Stimulated activated CD4-positive, alpha-beta T cell treated with anti-CD3 and anti-CD28 coated beads, Interleukin-12 subunit alpha, Interleukin-12 subunit beta, amount 100 ng/mL, for 48 hours (primary cell): ENCODE measurements around the gene JMJD6.
"Not testable (repeated sequence)": the region's sequence is repeated elsewhere in the genome, so short reads cannot be mapped to it uniquely, and the experiment has no call there.

Experiments used
- DNase-seq, 3 donors: peaks; one replicate each; pipeline ENCODE4 v3.0.0-alpha.2; 2020; ENCODE audit warnings: low read depth in 2 of 3, low spot score in 1 of 3

Gene JMJD6

GRCh38 chr17:76700270-76700616, 26.2 kb downstream of the JMJD6 start:
- no peak for DNase-seq

DNA sequence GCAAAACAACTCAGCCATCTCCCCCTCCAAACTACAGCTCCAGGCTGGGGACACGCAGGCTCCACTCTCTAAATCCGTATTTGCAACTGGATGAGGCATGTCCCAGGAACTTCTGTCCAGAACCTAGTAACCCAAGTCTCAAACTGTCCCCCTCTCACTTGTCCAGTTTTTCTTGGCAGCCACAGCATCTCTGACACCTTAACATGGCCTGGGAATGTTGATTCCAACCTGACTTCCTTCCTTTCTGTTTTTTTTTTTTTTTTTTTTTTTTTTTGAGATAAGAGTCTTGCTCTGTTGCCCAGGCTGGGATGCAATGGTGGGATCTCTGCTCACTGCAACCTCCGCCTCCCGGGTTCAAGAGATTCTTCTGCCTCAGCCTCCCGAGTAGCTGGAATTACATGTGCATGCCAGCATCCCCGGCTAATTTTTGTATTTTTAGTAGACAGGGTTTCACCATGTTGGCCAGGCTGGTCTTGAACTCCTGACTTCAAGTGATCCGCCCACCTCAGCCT, 27.9 kb downstream of the JMJD6 start:
- not testable (repeated sequence) for DNase-seq

DNA sequence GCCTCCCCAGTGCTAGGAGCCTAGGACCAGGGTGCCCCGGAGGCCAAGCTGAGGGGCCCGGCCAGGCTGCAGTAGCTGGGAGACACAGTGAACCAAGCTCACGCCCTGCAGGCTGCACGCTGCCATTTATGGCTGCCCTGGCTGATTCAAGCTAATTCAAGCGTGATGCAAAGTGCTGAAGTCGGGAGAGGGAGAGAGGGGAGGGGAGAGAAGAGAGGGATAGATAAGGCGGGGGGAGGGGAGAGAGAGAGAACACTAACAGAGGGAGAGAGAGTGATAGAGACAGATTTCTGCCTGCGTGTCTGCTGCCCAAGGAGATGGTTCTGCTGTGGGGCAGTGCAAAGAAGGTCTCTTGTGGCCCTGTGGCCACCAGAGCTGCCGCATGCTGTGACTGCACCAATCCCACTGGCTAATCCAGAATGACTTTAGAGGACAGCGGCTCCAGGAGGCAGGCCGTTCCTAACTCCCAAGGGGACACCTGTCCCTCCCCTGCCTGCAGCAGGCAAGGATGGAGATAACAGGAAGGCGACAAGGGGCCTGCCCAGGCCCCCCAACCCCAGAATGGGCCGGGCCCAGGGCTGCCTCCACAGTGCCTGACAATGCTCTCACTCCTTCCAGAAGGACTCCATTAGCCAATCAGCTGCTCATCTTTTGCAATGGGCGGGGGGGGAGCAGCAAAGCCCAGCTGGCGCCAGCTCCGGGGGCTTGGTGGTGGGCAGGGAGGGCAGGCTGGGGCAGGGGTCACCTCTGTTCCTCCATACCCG, 28.5 kb downstream of the JMJD6 start:
- DNase-seq: no peak

DNA sequence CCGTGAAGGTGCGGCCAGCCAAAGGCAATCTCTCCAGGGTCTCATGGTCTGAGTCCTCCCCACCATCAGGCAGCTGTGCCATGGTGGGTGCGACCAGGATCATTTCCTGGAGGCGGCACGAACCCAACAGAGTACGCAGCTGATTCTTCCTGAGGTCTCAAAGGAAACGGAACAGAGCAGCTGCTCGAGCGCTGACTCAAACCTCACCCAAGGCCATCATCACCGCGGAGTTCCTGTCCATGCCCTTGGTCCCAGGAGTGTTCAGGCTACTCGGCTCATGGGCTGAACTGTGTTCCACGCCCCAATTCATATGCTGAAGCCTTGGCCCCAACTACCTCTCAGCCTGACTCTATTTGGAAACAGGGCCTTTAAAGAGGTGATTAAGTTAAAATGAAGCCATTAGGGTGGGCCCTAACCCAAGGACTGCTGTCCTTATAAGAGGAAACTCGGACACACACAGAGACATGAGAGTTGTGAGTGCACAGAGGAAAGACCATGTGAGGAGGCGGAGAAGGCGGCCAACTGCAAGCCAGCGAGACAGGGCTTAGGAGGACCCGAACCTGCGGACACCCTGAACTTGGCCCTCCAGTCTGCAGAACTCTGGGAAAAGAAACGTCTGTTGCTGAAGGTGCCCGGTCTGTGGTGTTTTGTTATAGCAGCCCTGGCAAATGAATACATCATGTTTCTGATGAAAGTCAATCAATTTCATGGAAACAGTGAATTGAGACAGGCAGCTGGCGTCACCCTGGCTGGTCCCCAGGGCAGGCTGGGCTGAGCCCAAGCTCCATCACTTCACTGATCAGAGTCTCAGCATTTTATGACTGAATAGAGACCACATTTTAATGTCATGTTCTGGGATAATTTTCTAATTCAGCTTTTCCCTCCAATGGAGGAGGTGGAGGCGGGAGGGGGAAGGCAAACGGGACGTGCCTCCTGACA, 29.4 kb downstream of the JMJD6 start:
- no peak for DNase-seq

GRCh38 chr17:76695059-76695831, 31.2 kb downstream of the JMJD6 start:
- no peak for DNase-seq

DNA sequence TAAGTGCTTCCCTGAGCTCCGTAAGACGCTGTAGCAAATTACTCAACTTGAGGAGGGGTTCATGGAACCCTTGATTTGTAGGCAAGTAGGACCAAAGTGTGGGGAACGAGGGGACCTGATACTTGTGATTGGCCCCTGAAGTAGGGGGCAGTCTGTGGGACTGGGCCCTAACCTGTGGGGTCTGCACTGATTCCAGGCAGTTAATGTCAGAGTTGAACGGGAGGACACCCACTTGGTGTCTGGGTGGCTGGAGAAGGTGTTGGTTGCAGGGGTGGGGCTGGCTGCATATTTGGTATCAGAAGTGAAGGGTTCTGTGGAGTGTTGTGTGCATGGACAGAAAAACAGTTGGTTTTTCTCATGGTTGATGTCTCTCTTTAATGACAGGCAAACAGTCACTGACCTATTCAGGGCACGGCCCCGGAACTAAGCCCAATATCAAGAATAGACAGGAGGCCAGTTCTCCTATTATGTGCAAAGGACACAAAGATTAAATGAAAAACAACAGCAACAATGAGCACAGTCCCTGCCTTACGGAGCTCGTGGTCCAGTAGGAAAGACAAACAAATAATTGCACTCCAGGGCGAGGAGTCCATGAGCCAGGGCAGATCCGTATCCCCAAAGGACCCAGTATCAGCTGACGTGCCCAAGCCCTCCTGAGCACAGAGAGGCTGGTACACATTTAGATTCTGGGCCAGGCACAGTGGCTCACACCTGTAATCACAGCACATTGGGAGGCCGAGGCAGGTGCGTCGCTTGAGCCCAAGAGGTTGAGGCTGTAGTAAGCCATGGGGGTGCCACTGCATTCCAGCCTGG, 34.8 kb downstream of the JMJD6 start:
- DNase-seq: no peak

DNA sequence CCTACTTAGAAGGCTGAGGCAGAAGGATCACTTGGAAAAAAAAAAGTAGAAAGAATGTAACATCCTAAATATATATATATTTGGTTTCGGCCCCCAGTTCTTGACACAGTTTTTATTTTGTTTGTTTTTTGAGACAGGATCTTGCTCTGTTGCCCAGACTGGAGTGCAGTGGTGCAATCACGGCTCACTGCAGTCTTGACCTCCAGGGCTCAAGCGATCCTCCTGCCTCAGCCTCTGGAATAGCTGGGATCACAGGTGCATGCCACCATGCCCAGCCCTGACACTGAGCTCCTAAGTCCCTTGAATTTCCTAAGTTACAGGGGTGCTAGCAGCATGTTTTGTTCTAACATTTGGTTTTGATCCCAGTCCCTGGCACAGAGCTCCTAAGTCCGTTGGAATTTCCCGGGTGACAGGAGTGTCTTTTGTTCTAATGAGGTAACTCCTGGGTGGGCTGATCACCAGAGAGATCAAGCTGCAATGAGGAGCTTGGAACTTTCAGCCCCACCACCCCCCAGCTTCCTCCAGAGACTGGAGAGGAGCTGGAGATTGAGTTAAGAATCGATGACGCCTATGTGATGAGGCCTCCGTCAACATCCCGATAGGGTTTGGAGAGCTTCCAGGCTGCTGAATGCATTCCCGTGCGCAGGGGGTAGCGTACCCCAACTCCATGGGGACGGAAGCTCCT, 35.7 kb downstream of the JMJD6 start:
- DNase-seq: no peak

- DNase-seq: no peak
Observed at GRCh38 chr17:76689859-76690258, 36.5 kb downstream of the JMJD6 start.

- DNase-seq: no peak
Observed at GRCh38 chr17:76688165-76688622, 38.2 kb downstream of the JMJD6 start.

DNA sequence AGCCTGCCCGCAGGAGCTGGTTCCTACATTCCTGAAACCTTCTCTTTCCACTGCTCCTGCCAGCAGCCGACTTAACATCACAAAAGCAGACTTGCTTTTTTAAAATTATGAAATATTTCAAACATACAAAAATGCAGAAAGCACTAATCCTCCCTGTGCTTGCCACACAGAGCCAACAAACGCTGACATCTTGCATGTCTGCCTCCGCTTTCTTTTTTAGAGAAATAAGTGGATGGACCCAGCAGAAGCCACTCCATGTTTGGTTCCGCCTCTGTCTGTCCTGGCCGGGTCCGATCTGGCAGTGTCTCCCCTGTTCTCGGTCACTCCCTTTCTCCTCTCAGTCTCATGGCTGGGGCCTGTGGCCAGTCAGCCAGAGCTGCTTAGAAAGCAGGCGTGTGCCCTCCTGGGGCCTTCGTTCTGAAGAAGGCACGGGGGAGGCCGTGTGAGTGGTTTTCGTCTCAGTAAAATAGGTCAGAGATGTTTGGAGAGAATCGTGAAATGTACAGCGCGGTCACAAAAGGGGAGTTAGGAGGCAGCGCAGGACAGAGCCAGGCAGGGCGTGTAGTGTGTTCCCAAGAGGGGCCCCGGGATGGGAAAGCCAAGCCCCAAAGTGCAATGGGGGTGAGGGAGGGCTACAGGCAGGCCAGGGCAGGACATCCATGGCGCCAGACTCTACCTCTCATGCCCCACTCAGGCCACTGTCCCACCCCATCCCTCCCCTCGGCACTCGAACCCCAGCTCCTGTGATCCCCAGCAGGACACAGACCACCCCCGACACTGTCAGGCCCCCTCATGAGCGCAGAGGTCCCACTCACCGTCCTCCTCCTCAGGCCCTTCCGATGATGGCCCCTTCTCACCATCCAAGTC, 38.9 kb downstream of the JMJD6 start:
- DNase-seq: no peak

DNA sequence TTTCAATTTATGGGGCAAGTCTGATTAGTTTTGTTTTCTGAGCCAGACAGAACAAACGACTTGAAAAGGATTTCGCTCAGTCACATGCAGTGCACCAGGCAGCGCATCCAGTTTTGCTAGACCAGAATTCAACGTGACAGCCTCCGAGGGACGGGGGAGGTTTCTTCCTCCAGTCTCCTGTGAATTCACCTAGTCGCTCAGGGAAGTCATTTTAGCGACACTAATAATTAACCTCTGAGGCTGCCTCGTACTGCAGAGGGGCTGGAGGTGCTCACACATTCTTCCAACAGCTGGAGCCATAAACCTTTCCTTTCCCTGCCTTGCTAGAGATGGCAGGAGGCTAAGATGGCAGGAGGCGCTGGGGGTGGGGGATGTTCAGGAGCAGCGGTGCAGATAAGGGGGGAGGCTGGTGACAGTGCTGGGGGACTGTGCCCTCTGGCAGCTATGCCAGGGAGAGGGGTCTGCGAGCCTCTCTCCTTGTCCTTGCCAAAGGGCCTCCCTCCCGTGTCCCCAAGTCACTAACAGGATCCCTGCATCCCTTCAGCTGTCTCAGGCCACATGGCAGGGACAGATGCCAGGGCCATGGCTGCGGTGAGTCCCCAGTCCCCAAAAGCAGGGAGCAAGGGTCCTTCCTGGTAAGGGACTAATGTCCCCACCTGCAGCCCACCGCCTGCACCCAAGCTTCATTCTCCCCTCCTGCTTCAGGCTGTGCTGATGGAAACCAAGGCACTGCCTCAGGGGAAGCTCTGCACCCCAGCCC, 39.7 kb downstream of the JMJD6 start:
- DNase-seq: no peak

DNA sequence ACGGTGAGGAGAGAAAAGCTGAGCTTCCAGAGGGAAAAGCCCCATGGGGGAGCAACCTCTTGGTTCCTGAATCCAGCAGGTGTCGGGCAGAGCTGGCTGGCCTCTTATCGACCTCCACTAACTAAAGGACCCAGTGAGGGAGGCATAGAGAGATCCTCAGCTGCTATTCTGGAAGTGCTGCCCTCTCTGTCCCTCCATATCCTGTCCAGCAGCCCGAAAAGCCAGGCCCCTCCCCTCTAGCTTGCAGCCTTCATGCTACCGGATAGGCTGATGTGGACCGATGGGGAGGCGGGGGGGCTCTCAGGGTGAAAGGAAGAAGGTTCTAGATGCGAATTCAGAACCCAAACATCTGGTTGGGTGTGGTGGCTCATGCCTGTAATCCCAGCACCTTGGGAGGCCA, 40.6 kb downstream of the JMJD6 start:
- no peak for DNase-seq

- no peak for DNase-seq
Observed at GRCh38 chr17:76685366-76685765, 41.0 kb downstream of the JMJD6 start.

- DNase-seq: no peak
Observed at GRCh38 chr17:76684756-76685155, 41.6 kb downstream of the JMJD6 start.

DNA sequence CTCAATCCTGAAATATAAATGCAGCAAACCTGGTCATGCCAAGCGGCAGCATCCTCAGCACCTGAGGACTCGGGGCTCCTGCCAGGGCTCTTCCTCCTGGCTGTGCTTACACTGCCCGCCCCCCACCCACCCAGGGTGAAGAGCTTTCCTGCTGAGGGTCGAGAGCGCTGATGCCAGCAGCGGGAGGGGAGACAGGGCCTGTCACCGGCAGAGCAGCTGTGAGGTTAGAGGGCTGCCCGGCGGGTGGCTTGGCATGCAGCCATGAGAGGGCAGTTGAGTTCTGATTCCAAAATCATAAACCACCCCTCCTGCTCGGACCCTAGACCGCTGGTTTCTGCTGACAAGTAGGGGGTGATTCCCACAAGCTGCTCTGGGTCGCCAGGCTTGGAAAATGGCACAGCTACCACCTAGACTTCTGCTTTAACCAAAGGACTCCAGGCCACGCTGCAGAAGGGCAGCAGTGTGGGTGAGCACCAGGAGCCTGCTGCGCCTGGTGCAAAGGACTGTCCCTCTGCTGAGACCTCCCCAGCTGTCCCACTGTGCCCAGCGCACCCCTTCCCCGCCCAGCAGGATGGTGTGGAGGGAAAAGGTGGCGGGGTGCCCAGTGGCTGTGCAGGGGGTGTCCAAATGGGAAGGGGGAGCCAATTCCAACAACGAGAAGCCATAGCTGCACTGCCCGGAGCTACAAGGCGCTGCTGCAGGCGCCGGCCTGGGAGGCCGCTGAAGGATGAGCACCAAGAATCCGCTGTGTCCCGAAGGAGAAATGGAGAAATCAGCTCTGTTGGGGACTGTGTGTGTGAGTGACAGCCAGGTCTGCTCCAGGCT, 42.3 kb downstream of the JMJD6 start:
- no peak for DNase-seq

GRCh38 chr17:76683011-76683755, 43.2 kb downstream of the JMJD6 start:
- no peak for DNase-seq

DNA sequence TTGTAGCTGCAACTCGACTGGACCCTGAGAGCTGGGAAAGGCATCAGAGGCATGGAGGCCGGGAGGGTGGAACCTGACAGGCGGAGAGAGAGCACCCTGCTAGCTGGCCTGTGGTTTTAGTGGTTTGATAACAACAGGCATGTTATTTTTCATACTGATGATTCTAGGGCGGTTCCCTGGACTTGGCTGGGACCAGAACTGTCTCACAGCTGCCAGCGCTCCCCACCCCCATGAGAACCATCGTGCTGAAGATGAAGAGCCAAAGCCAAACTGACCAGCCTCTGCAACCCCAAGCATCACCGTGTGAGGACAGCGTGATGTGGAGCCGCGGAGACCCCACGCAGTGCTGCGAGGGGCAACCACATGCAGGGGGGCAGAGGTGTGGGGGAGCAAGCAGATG, 44.1 kb downstream of the JMJD6 start:
- DNase-seq: no peak
